H9 (cell line): Measurements from ENCODE around the gene DOCK9. TPM values are rescaled to one million over a fixed set of nuclear protein-coding genes. Genes with fewer than 3 reads are reported as not detected.

ENCODE experiments used
- DNase-seq: peaks from one replicate; pipeline ENCODE4 v3.0.0-alpha.2; 2017
- H2AFZ ChIP-seq: one replicate; pipeline ENCODE4 v1.6.1; 2013; ENCODE audit warnings: mild to moderate bottlenecking, low read length, control low read depth, moderate library complexity
- H2AK5ac ChIP-seq: 2 replicates; pipeline ENCODE4 v1.6.1; 2013; ENCODE audit warnings: low read length, control low read depth, mixed read lengths; ENCODE audit not compliant: insufficient read length
- H2BK120ac ChIP-seq: one replicate; pipeline ENCODE4 v1.6.1; 2013; ENCODE audit warnings: low read depth, mild to moderate bottlenecking, low read length, control low read depth, inconsistent platforms; ENCODE audit not compliant: poor library complexity, severe bottlenecking
- H2BK12ac ChIP-seq: 2 replicates; pipeline ENCODE4 v1.6.1; 2013; ENCODE audit warnings: low read length, control low read depth, mixed read lengths, low read depth; ENCODE audit not compliant: insufficient read length
- H2BK15ac ChIP-seq: 2 replicates; pipeline ENCODE4 v1.6.1; 2013; ENCODE audit warnings: low read depth, low read length, control low read depth
- H2BK20ac ChIP-seq: one replicate; pipeline ENCODE4 v1.6.1; 2013; ENCODE audit warnings: low read depth, mild to moderate bottlenecking, low read length, control low read depth, inconsistent platforms; ENCODE audit not compliant: poor library complexity, severe bottlenecking
- H2BK5ac ChIP-seq: 2 replicates; pipeline ENCODE4 v1.6.1; 2013; ENCODE audit warnings: low read length, control low read depth, mixed read lengths; ENCODE audit not compliant: insufficient read length
- H3K14ac ChIP-seq: 2 replicates; pipeline ENCODE4 v1.6.1; 2013; ENCODE audit warnings: low read length, control low read depth; ENCODE audit not compliant: insufficient read depth
- H3K18ac ChIP-seq: 2 replicates; pipeline ENCODE4 v1.6.1; 2013; ENCODE audit warnings: low read depth, mild to moderate bottlenecking, mixed read lengths, low read length, control low read depth; ENCODE audit not compliant: insufficient read length
- H3K23ac ChIP-seq: 2 replicates; pipeline ENCODE4 v1.6.1; 2013; ENCODE audit warnings: low read length, control low read depth, mixed read lengths, low read depth; ENCODE audit not compliant: insufficient read length
- H3K23me2 ChIP-seq: 2 replicates; pipeline ENCODE4 v1.6.1; 2013; ENCODE audit warnings: low read depth, mild to moderate bottlenecking, mixed read lengths, low read length, control low read depth; ENCODE audit not compliant: insufficient read length, poor library complexity, severe bottlenecking
- H3K27ac ChIP-seq: 2 replicates; pipeline ENCODE4 v1.5.1; 2013; ENCODE audit warnings: low read length, control low read depth, mixed read lengths, low read depth; ENCODE audit not compliant: insufficient read length
- H3K27me3 ChIP-seq: 2 replicates; pipeline ENCODE4 v1.6.1; 2013; ENCODE audit warnings: low read length, control low read depth, inconsistent platforms; ENCODE audit not compliant: insufficient read depth
- H3K4ac ChIP-seq: 2 replicates; pipeline ENCODE4 v1.6.1; 2013; ENCODE audit warnings: low read depth, mild to moderate bottlenecking, control low read depth, inconsistent platforms, low read length, moderate library complexity
- H3K4me1 ChIP-seq: 2 replicates; pipeline ENCODE4 v1.6.1; 2013; ENCODE audit warnings: low read length, control low read depth, inconsistent platforms; ENCODE audit not compliant: insufficient read depth
- H3K4me2 ChIP-seq: 2 replicates; pipeline ENCODE4 v1.6.1; 2013; ENCODE audit warnings: low read length, control low read depth, mixed read lengths; ENCODE audit not compliant: insufficient read length, insufficient read depth
- H3K56ac ChIP-seq: 2 replicates; pipeline ENCODE4 v1.6.1; 2013; ENCODE audit warnings: low read depth, mild to moderate bottlenecking, mixed read lengths, low read length, control low read depth; ENCODE audit not compliant: insufficient read length
- H3K79me1 ChIP-seq: 2 replicates; pipeline ENCODE4 v1.6.1; 2013; ENCODE audit warnings: low read depth, mild to moderate bottlenecking, moderate library complexity, low read length, control low read depth, inconsistent platforms; ENCODE audit not compliant: insufficient read depth, poor library complexity, severe bottlenecking
- H3K79me2 ChIP-seq: 2 replicates; pipeline ENCODE4 v1.6.1; 2013; ENCODE audit warnings: low read length, control low read depth, inconsistent platforms; ENCODE audit not compliant: insufficient read depth
- H3K9ac ChIP-seq: 2 replicates; pipeline ENCODE4 v1.6.1; 2013; ENCODE audit warnings: low read length, control low read depth, mixed read lengths; ENCODE audit not compliant: insufficient read length; ENCODE audit errors: extremely low read depth
- H3K9me3 ChIP-seq: one replicate; pipeline ENCODE4 v1.6.1; 2013; ENCODE audit warnings: low read depth, low read length, inconsistent platforms; ENCODE audit not compliant: control insufficient read depth
- H3T11ph ChIP-seq: one replicate; pipeline ENCODE4 v1.6.1; 2013; ENCODE audit warnings: mild to moderate bottlenecking, low read length, control low read depth, inconsistent platforms
- H4K20me1 ChIP-seq: one replicate; pipeline ENCODE4 v1.6.1; 2013; ENCODE audit not compliant: control insufficient read depth, insufficient read length, insufficient read depth
- H4K5ac ChIP-seq: 2 replicates; pipeline ENCODE4 v1.6.1; 2013; ENCODE audit warnings: low read depth, mild to moderate bottlenecking, mixed read lengths, low read length, control low read depth; ENCODE audit not compliant: insufficient read length
- H4K8ac ChIP-seq: replicated peaks from 2 replicates; pipeline ENCODE4 v1.6.1; 2013; ENCODE audit warnings: low read length, control low read depth, mixed read lengths, low read depth; ENCODE audit not compliant: insufficient read length
- H4K91ac ChIP-seq: 2 replicates; pipeline ENCODE4 v1.6.1; 2013; ENCODE audit warnings: low read depth, mild to moderate bottlenecking, moderate library complexity, mixed read lengths, low read length, control low read depth; ENCODE audit not compliant: insufficient read length
- H3K27ac Mint-ChIP-seq, 3 experiments: 2 replicates in 2 of 3; 3 replicates in 1 of 3; pipeline ENCODE4 v1.8.0; 2020 to 2021; ENCODE audit warnings: mixed read lengths in 3 of 3, mild to moderate bottlenecking in 1 of 3, moderate library complexity in 1 of 3
- H3K27me3 Mint-ChIP-seq: 2 replicates; pipeline ENCODE4 v1.8.0; 2021; ENCODE audit warnings: low read depth, mild to moderate bottlenecking, moderate library complexity, mixed read lengths
- H3K36me3 Mint-ChIP-seq, 3 experiments: 2 replicates in 2 of 3; 3 replicates in 1 of 3; pipeline ENCODE4 v1.8.0; 2020 to 2021; ENCODE audit warnings: low read depth in 3 of 3, mixed read lengths in 3 of 3; ENCODE audit not compliant: insufficient read depth in 1 of 3
- H3K4me1 Mint-ChIP-seq, 2 experiments: 2 replicates each; pipeline ENCODE4 v1.8.0; 2020; ENCODE audit warnings: mixed read lengths in 2 of 2
- H3K4me3 Mint-ChIP-seq, 2 experiments: 2 replicates in 1 of 2; 3 replicates in 1 of 2; pipeline ENCODE4 v1.8.0; 2020 to 2021; ENCODE audit warnings: mild to moderate bottlenecking in 2 of 2, mixed read lengths in 2 of 2, moderate library complexity in 1 of 2
- H3K9me3 Mint-ChIP-seq, 2 experiments: 2 replicates in 1 of 2; 3 replicates in 1 of 2; pipeline ENCODE4 v1.8.0; 2020; ENCODE audit warnings: mild to moderate bottlenecking in 2 of 2, mixed read lengths in 2 of 2, moderate library complexity in 1 of 2
- CTCF ChIP-seq: fragments of 200-600 bp; sonication (generic); conservative IDR thresholded peaks from 3 replicates; pipeline ENCODE4 v1.8.0; 2021; ENCODE audit warnings: antibody characterized with exemption, mild to moderate bottlenecking
- WGBS: extraction: QIAGEN DNeasy Blood & Tissue Kit; methylation state at CpG from one replicate; pipeline ENCODE4 v1.1.7; 2013; ENCODE audit warnings: missing lambda C conversion rate, low lambda C conversion rate, mixed read lengths; ENCODE audit not compliant: insufficient read length; ENCODE audit errors: extremely low coverage; 5-methylcytosine and 5-hydroxymethylcytosine counted together
- total RNA-seq: library from RNA; stranded (reverse); gene quantifications from 2 replicates; pipeline ENCODE4 v1.2.1, GENCODE V29; 2021

DOCK9 gene
- total RNA-seq, 1 experiment from 2014 or later: 23.0 TPM

- no peak overlapping the region for H3K4ac ChIP-seq
- H3K4me1 Mint-ChIP-seq: peaks cover 32 to 38% of the 10 kb centered on the region in 2 experiments
- H3K27ac Mint-ChIP-seq: no peak overlapping the region; a peak in 1 of 7 replicates
These were observed 3.7 kb upstream of the DOCK9 start for GRCh38 chr13:98981369-98982080.

More at GRCh38 chr13:98981369-98982080, 3.7 kb upstream of the DOCK9 start:
- Histone ChIP-seq H3K23me2 (no peaks in the 10 kb centered on the region), H4K20me1 (no peaks in the 10 kb centered on the region), H2BK5ac (no peak overlapping the region), H3K4me2 (no peak overlapping the region), H2BK20ac (no peak overlapping the region), H4K8ac (no peak overlapping the region), H3K14ac (no peak overlapping the region; the same call in 1 of the 2 replicates), H3T11ph (no peak overlapping the region), H2AFZ (no peak overlapping the region), H3K79me2 (no peaks in the 10 kb centered on the region), H3K23ac (no peak overlapping the region), H4K91ac (no peak overlapping the region), H3K56ac (no peak overlapping the region), H4K5ac (no peak overlapping the region), H2AK5ac (no peak overlapping the region), H3K27ac (no peak overlapping the region), H3K4me1 (peaks cover 8% of the 10 kb centered on the region; the same call in 1 of the 2 replicates), H3K27me3 (no peaks in the 10 kb centered on the region), H2BK12ac (no peak overlapping the region), H2BK15ac (no peak overlapping the region), H3K9me3 (no peaks in the 10 kb centered on the region), H2BK120ac (no peak overlapping the region), H3K9ac (no peak overlapping the region), H3K79me1 (no peaks in the 10 kb centered on the region), H3K18ac (no peak overlapping the region)
- Mint-ChIP-seq H3K36me3 (no peaks in the 10 kb centered on the region), H3K4me3 (no peak overlapping the region), H3K9me3 (no peaks in the 10 kb centered on the region), H3K27me3 (no peaks in the 10 kb centered on the region)
- no peak for TF ChIP-seq CTCF
- WGBS: no CpG with 5 or more reads among the region's 9 CpGs
- no peak for DNase-seq
